CD4-positive, alpha-beta T cell treated with Interleukin-17A for 1 hour (primary cell): ENCODE results near the gene THSD4.
"Not testable (repeated sequence)": the region's sequence is repeated elsewhere in the genome, so short reads cannot be mapped to it uniquely, and the experiment has no call there.

ENCODE experiments used
- DNase-seq: peaks from one replicate; pipeline ENCODE4 v3.0.0-alpha.2; 2020

Gene THSD4

DNA sequence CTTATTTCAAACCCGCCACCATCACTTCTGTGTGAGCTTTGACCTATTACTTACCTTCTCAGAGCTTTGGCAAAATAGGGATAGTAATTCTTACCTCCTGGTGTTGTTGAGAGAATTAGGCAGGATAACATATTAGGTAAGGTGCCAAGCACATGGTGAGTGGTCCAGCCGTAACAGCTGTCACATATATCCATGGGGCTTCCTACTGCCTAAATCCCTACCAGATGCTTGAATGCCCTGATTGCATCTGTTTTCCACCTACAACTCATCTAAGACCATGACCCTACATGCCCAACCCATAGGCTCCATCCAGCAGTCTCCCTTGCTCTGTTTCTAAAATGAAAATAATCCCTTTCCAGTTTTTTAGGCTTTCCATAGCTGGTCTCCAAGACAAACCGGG, 532.8 kb downstream of the THSD4 start:
- DNase-seq, result no peak

- no peak for DNase-seq
Measured at GRCh38 chr15:71649894-71650293, 534.6 kb downstream of the THSD4 start.

DNA sequence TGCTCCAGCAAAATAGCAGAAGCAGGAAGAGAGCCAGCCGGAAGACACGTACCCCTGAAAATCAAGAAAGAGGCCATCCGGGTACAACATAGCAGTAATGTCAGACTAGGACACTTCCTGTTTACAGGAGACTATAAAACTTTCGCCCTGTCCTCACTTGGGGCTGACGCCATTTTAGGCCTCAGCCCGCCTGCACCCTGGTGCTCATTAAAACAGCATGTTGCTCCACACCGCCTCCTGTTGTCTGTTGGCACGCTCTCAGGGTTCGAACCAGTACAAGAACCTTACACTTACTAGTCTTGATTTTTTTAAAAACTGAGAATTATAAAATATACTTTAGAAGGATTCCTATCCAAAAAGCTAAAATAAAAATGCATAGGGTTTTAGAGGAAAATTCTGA, 535.3 kb downstream of the THSD4 start:
- no peak for DNase-seq

DNA sequence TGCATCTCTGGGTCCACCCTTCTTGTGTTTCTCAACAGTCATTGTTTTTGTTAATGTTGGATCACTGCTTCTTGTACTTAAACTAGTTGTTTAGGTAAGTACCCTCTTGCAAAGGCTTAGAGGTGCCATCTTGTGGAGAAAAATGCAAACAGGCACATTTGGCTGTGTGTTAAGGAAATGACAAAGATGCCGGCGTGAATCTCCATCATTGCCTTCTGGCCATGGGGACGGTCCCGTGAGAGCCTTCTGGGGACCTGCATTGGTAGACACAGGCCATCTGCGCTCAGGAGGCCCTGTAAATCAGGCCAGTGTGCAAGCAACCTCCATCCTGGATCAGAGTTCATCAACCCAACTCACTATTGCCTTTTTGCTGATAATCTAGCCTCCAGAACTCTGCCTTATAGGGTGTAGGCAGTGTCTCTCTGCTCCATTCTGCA, 536.5 kb downstream of the THSD4 start:
- peak; percentile 10 for DNase-seq

DNA sequence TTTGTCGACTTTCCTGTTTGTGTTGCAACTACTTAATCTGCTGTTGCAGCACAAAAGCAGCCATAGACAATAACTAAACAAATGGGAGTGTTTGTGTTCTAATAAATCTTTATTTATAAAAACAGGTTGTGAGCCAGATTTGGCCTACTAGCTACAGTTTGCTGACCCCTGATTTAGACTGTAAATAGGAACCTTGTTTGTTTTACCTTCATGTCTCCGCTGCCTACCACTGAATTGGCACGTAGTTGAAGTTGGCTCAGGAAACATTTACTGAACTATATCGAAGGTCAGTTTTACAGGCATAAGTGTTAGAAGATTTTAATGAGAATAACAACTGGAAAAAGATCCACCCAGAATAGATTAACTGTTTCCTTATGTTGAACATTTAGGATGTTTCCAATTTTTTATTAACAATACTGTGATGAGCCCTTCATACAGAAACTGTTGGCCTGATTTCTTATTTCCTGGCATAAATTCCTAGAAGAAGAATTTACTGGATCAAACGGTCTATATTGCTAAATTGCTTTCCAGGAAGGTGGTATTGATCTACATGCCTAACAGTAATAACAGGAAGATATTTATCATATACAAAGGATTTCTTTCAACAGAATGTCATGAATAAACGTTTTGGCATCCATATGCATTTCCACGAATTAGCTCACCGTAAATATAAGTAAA, 538.9 kb downstream of the THSD4 start:
- DNase-seq, result no peak

- DNase-seq, result no peak
Measured at GRCh38 chr15:71654720-71655174, 539.5 kb downstream of the THSD4 start.

DNA sequence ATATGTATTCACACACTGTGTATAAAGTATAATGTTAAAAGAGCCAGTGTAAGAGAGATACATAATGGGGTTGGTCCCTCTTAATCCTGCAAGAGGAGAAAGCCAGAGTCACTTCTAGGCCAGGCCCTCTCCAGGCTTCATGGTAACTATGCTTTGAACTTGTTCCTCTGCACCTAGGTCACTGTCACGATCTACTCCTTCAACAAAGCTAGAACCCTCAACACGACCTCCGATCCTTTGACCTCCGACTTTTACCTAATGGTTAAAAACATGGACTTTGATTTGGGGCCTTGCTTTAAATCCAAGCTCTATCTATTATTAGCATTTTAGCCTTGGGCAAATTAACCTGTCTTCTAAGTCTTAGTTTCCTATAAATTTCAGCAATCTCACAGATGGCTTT, 541.2 kb downstream of the THSD4 start:
- no peak for DNase-seq

DNA sequence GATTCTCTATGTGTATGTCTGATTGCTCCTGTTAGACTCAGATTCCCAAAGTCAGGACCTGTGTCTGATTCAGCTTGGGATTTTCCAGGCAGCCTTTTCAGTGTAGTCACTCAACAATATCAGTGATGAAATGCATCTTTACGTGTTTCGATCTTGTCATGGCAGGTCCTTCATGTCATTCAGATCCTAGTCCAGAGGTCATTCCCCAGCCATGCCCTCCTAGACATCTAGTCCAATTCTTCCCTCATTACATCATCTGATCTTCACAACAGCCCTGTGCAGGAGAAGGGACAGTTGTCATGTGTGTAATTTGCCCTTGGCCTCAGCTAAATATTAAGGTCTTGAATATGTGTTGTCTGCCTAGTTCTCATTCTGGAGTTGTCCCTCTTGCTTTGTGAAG, 541.9 kb downstream of the THSD4 start:
- DNase-seq, result no peak

DNA sequence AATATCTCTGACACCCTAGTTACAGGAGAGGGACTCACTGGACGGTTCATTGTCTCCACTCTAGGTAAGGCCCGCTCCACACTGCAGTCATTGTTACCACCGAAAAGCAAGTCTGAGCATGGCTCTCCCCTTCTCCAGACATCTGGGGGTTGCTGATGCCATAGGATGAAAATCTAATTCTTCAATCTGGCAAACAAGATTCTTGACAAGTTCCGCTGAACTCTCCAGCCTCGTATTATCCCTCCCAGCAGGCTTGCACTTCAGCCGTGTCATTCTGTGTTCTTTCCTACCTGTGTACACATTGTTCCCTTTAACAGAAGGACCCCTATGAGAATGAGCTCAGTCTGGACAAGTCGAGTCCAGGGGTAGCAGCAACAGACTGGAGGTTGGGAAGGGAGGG, 542.8 kb downstream of the THSD4 start:
- DNase-seq, result no peak

DNA sequence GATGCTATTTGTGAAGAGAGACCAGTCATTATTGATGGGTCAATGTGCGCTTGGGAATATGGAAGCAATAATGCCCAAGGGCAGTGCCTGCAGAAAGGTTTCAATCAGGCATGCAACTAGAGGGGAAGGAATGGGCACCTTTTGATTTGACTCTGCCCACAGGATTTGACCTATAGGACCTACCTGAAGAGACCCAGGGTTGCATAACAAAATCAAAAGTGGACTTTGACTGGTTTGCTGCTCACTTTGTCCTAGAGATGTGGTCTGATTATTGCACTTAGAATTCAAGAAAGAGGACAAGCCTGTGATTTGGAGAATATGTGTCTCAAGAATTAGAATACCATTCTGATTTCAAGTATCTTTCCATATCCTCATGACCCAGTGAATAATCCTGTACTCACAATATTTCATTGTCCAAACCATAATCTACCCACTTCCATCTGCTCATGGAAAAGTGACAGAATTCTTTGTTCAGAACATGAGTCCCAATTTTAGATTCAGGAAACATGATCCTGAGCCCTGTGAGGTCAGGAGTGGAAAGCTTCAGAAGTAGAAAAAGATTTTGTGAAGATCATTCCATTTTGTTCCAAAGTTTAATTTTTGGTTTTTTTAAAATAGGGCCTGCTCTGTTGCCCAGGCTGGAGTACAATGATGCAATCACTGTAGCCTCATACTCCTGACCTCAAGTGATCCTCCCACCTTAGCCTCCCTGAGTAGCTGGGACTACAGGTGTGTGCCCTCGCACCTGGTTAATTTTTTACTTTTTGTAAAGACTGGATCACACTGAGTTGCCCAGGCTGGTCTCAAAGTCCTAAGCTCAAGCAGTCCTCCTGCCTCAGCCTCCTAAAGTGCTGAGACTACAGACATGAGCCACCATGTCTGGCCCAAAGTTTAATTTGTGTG, 543.8 kb downstream of the THSD4 start:
- no peak for DNase-seq

DNA sequence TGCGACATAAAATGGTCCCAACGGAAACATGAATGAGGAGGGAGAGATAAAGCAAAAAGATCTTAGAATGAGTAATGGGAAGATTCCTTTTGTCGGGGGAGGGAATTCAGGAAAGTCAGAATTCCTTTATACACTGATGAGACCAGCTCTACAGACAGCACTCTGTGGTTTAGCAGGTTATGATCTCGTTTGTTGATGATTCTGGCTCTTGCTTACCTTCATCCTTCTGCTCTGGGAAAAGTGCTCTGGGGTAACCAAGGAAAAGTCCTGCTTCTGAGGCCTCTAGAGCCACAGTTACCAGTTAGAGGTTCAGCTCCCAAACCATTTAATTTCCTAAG, 544.4 kb downstream of the THSD4 start:
- no peak for DNase-seq

GRCh38 chr15:71660501-71660900, 545.2 kb downstream of the THSD4 start:
- no peak for DNase-seq

DNA sequence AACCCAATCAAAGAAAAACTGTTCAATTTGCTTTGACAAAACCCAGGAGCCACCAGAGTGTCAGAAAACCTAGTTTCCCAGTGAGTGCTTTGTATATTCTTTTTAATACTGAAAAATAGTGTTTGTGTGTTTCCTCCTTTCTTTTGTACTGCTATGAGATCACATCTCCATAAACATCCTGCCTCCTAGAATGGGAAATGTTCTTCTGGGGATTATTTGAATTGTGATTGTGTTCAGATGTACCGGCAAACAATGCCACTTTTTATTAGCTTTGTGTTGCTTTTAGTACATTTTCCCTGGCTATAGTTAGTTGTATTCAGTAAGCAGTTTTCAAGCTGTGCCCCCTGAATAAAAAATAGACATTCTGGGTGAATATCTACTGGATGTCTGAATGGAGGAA, 547.0 kb downstream of the THSD4 start:
- no peak for DNase-seq

GRCh38 chr15:71664622-71665021, 549.4 kb downstream of the THSD4 start:
- DNase-seq, result no peak

DNA sequence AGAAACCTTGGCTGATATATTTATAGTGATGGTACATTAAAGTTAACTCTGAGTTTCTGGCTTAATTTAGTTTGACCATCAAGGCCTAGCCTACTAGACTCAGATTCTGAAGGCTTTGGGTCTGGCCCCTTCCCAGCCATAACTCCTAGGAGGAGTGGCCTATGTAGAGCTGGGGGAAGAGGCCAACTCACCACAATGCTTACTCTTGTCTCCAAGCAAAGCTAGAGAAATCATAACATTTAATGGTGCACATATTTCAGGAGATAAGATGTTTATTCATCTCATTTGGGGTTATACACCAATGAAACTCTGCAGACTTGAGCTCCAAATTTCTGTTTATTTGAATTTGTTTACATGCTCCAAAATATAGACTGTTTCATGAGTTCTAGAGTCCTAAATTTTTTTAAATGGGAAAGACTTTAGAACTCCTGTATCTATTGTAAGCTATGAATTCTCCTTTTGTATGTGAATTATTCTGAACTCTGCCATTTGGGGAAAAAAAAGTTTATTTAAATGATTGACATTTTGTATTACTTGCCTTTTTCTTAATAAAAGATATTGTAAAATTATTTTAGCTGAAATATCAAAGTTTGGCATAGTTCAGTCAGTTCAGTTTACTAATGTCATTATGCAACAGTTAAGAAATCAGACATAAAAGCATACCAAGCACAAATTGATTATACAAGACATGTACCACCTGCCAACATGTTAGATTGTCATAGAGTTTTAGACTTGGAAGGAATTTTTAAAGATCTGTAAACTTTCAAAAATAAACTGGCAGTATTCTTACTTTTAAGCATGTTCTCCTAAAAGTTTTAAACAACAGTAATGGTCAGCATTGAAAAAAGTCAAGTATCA, 551.7 kb downstream of the THSD4 start:
- no peak for DNase-seq

GRCh38 chr15:71669688-71670087, 554.4 kb downstream of the THSD4 start:
- no peak for DNase-seq

- DNase-seq, result not testable (repeated sequence)
Measured at GRCh38 chr15:71670222-71670621, 555.0 kb downstream of the THSD4 start.

DNA sequence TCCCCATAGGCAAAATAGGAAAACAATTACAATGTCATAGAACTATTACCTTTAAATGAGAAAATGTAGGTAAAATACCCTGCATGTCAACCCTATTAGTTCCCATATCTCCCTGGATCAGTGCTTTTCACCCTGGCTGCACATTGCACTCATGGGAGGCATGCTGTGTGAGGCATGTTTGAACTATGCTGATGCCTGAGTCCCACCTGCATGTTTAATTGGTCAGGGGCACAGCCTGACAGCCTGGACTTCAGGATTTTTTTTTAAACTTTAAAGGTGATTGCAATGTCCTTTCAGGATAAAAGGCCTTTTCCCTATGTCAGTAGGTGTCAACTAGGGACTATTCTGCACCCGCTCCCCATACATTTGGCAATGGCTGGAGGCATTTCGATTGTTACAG, 559.1 kb downstream of the THSD4 start:
- no peak for DNase-seq

- no peak for DNase-seq
Measured at GRCh38 chr15:71677352-71677751, 562.1 kb downstream of the THSD4 start.

DNA sequence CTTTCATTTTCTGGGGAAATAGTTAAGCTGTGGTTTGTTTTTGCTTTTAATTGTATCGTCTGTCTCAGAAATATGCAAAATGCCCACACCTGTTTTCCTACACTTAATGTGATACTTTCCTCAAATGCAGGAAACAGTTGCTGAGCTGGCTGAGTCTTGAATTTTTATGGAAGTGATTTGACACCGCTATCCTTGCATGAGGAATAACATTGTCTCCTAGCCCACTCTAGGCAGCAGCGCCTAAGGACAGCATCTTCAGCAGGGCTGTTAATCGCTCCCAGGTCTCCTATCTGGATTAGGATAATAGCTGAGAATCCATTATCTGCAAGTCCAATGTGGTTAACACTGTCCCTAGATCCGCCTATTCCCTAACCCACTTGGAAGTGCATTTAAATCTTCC, 562.5 kb downstream of the THSD4 start:
- DNase-seq, result no peak

DNA sequence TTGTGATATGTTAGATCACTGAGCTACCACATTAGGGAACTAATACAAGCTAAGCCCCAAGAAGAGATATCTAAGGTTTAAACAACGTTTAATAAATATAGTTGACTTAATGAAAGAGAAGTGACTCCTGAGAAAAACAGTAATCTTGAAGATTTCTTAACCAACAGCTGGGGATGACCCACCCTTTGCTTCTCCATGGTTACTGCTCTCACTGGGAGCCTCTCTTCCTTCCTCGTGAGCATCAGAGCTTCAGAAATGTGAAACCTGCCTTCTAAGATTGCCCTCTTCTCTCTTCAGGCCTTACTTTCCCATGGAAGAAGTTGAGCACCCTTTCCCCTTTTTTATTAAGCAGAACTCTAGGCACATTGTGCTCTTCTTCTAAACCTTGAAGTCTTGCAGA, 562.9 kb downstream of the THSD4 start:
- no peak for DNase-seq

GRCh38 chr15:71678605-71679004, 563.3 kb downstream of the THSD4 start:
- no peak for DNase-seq

DNA sequence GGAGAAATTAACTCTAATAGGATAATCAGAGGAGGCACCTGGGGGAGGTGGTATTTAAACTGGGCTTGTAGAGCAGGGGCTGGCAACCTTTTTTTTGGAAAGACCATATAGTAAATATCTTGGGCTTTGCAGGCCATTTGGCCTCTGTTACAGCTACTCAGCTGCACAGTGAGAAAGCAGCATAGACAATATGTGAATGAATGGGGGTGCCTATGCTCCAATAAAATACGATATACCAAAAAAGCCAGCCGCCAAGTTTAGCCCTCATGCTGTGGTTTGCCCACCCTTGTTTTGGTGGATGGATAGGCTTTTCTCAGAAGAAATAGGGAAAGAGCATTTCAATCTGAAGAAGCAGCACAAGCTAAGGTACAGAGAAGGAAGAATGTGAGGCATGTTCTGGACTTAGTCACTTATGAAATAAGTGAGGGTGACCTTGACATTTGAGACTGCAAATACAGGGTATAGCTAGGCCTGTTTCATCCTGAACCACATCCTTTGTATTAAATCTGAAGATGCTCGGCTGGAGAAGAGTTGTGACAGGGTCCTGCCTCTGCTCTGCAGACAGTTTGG, 564.0 kb downstream of the THSD4 start:
- DNase-seq, result no peak
